ENCODE measurements around the gene PCSK6. TPM values are rescaled to one million over a fixed set of nuclear protein-coding genes. Genes with fewer than 3 reads are reported as not detected.
A peak's percentile ranks its signal among the peaks of the same experiment; 100 is the strongest.

The PCSK6 gene
- total RNA-seq, 1 donor from 2014 or later = 11.0 TPM

- DNase-seq (ENCODE audit: low read depth) = no peak
These were observed 33.4 kb upstream of the PCSK6 start for GRCh38 chr15:101522621-101523559.

GRCh38 chr15:101522091-101522490 is 32.6 kb upstream of the PCSK6 start:
- DNase-seq (ENCODE audit: low read depth) = no peak

GRCh38 chr15:101521591-101521990 is 32.1 kb upstream of the PCSK6 start:
- DNase-seq (ENCODE audit: low read depth) = no peak

- no peak for DNase-seq (ENCODE audit: low read depth)
These were observed 31.6 kb upstream of the PCSK6 start for GRCh38 chr15:101521069-101521468.

- DNase-seq (ENCODE audit: low read depth) = no peak
These were observed 30.9 kb upstream of the PCSK6 start for GRCh38 chr15:101520395-101520794.

- no peak for DNase-seq (ENCODE audit: low read depth)
These were observed 28.0 kb upstream of the PCSK6 start for GRCh38 chr15:101517504-101517903.

GRCh38 chr15:101514318-101514717 is 24.8 kb upstream of the PCSK6 start:
- DNase-seq (ENCODE audit: low read depth) = no peak

GRCh38 chr15:101511717-101512116 is 22.2 kb upstream of the PCSK6 start:
- no peak for DNase-seq (ENCODE audit: low read depth)

GRCh38 chr15:101510212-101511197 is 21.0 kb upstream of the PCSK6 start:
- no peak for DNase-seq (ENCODE audit: low read depth)

- DNase-seq (ENCODE audit: low read depth) = no peak
These were observed 19.8 kb upstream of the PCSK6 start for GRCh38 chr15:101509279-101509678.

GRCh38 chr15:101506491-101506890 is 17.0 kb upstream of the PCSK6 start:
- DNase-seq (ENCODE audit: low read depth) = no peak

GRCh38 chr15:101505610-101506337 is 16.3 kb upstream of the PCSK6 start:
- no peak for DNase-seq (ENCODE audit: low read depth)

- DNase-seq (ENCODE audit: low read depth) = peak; percentile 77
These were observed 15.5 kb upstream of the PCSK6 start for GRCh38 chr15:101504866-101505609.

- no peak for DNase-seq (ENCODE audit: low read depth)
These were observed 14.9 kb upstream of the PCSK6 start for GRCh38 chr15:101504373-101504772.

- no peak for DNase-seq (ENCODE audit: low read depth)
These were observed 13.7 kb upstream of the PCSK6 start for GRCh38 chr15:101503296-101503599.

GRCh38 chr15:101502572-101503295 is 13.2 kb upstream of the PCSK6 start:
- no peak for DNase-seq (ENCODE audit: low read depth)

GRCh38 chr15:101501703-101502373 is 12.3 kb upstream of the PCSK6 start:
- DNase-seq (ENCODE audit: low read depth) = no peak

- DNase-seq (ENCODE audit: low read depth) = peak; percentile 19
These were observed 11.5 kb upstream of the PCSK6 start for GRCh38 chr15:101500865-101501551.
